Esophagus squamous epithelium (tissue), 5 donors: Measurements from ENCODE around the gene TMEM145. TPM values are rescaled to one million over a fixed set of nuclear protein-coding genes. Genes with fewer than 3 reads are reported as not detected.
A peak's percentile ranks its signal among the peaks of the same experiment; 100 is the strongest.

ENCODE experiments used
- DNase-seq: peaks from one replicate; lab custom pipeline; 2025; lab: John Stamatoyannopoulos, UW
- H3K27ac ChIP-seq, 4 donors: fragments of 200-600 bp; sonication (generic); one replicate each; pipeline ENCODE4 v1.5.1; 2016 to 2019; ENCODE audit warnings: mild to moderate bottlenecking in 1 of 4
- H3K27me3 ChIP-seq, 4 donors: fragments of 200-600 bp; sonication (generic); 1 replicate in 3 of 4; 2 replicates in 1 of 4; pipeline versions ENCODE4 v1.5.1 to v1.6.0; 2017 to 2021; ENCODE audit warnings: antibody characterized with exemption in 1 of 4
- H3K36me3 ChIP-seq, 3 donors: fragments of 200-600 bp; sonication (generic); one replicate each; pipeline ENCODE4 v1.5.1; 2016 to 2019
- H3K4me1 ChIP-seq, 3 donors: fragments of 200-600 bp; sonication (generic); one replicate each; pipeline ENCODE4 v1.5.1; 2017 to 2019
- H3K4me3 ChIP-seq, 4 donors: fragments of 200-600 bp; sonication (generic); 1 replicate in 3 of 4; 2 replicates in 1 of 4; pipeline ENCODE4 v1.5.1; 2016 to 2019; ENCODE audit warnings: mild to moderate bottlenecking in 2 of 4, moderate library complexity in 1 of 4
- H3K9me3 ChIP-seq, 3 donors: fragments of 200-600 bp; sonication (generic); one replicate each; pipeline ENCODE4 v1.5.1; 2016 to 2019
- CTCF ChIP-seq, 6 experiments: fragments of 450-650 bp in 4 of 6; fragments of 200-600 bp in 2 of 6; sonication (generic) in 2 of 6; IDR thresholded peaks; one replicate each; pipeline ENCODE4 v1.5.1; 2016 to 2019; ENCODE audit warnings: antibody characterized with exemption in 6 of 6, mild to moderate bottlenecking in 4 of 6, moderate library complexity in 4 of 6
- POLR2A ChIP-seq, 4 donors: fragments of 450-650 bp; IDR thresholded peaks; one replicate each; pipeline ENCODE4 v1.6.1; 2017; ENCODE audit warnings: antibody characterized with exemption in 4 of 4, mild to moderate bottlenecking in 4 of 4, moderate library complexity in 3 of 4
- WGBS, 2 donors: methylation state at CpG; one replicate each; pipeline ENCODE4 v1.1.5; 2018; 5-methylcytosine and 5-hydroxymethylcytosine counted together
- intact Hi-C: fragments of 100-400 bp; cut with DNase I; formaldehyde crosslinking; loops from one replicate; pipeline ENCODE4 v1.15.0; 2022
- total RNA-seq, 4 donors: library from RNA; depleted of rRNA; stranded (reverse); fragments of >200 nt; gene quantifications; one replicate each; pipeline ENCODE4 v1.1.0, GENCODE V29; 2016
- donor health status: DM: yes; HTN: yes; CAD: no.

Gene TMEM145
- total RNA-seq, 4 donors from 2014 or later = not detected

- no peak for DNase-seq
- H3K4me1 ChIP-seq = peaks cover 34 to 76% (median 53%) of the 10 kb centered on the region in 3 donors
- TF ChIP-seq POLR2A (IDR thresholded peaks at IDR 0.05) (no peak), CTCF (IDR thresholded peaks at IDR 0.05) (no peak)
- no peaks in the 10 kb centered on the region for H3K9me3 ChIP-seq
- H3K27ac ChIP-seq = peak overlapping the region; percentile 90 to 99 (median 96)
- WGBS, 2 donors = 88% methylated on average over 8 to 15 of the region's 35 CpGs
- intact Hi-C loops = no loop called here
- peaks cover 23 to 52% (median 30%) of the 10 kb centered on the region in 3 donors for H3K36me3 ChIP-seq
- no peaks in the 10 kb centered on the region for H3K27me3 ChIP-seq
- no peak overlapping the region for H3K4me3 ChIP-seq
Observed at GRCh38 chr19:42271861-42272534, 41.1 kb upstream of the TMEM145 start.

GRCh38 chr19:42272535-42272897, 40.6 kb upstream of the TMEM145 start:
- Histone ChIP-seq H3K27me3 (no peaks in the 10 kb centered on the region), H3K9me3 (no peaks in the 10 kb centered on the region), H3K4me1 (peaks cover 39 to 78% (median 58%) of the 10 kb centered on the region in 3 donors), H3K27ac (peak overlapping the region in 1 of 4 donors; percentile 97), H3K36me3 (peaks cover 23 to 53% (median 30%) of the 10 kb centered on the region in 3 donors), H3K4me3 (no peak overlapping the region)
- intact Hi-C loops = no loop called here
- WGBS, 2 donors = no CpG with 5 or more reads among the region's 9 CpGs
- TF ChIP-seq CTCF (IDR thresholded peaks at IDR 0.05) (no peak), POLR2A (IDR thresholded peaks at IDR 0.05) (no peak)
- DNase-seq = no peak

DNA sequence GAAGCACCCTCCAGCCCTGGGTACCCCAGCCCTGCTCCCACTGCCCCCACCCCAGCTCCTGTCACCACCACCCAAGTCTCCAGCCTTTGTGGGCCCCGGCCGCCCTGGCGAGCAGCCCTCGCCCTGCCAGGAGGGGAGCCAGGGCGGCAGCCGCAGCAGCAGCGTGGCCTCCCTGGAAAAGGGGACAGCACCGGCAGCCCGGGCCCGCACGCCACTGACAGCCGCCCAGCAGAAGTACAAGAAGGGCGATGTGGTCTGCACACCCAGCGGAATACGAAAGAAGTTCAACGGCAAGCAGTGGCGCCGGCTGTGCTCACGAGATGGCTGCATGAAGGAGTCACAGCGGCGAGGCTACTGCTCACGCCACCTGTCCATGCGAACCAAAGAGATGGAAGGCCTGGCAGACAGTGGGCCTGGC, 40.1 kb upstream of the TMEM145 start:
- H3K4me3 ChIP-seq = no peak overlapping the region
- 94 to 95% methylated on average over 10 to 12 of the region's 23 CpGs for WGBS, 2 donors
- no peaks in the 10 kb centered on the region for H3K9me3 ChIP-seq
- no peak for DNase-seq
- no peaks in the 10 kb centered on the region for H3K27me3 ChIP-seq
- intact Hi-C loops = no loop called here
- H3K36me3 ChIP-seq = peaks cover 23 to 53% (median 30%) of the 10 kb centered on the region in 3 donors
- TF ChIP-seq CTCF (IDR thresholded peaks at IDR 0.05) (no peak), POLR2A (IDR thresholded peaks at IDR 0.05) (no peak)
- no peak overlapping the region for H3K27ac ChIP-seq
- H3K4me1 ChIP-seq = peaks cover 40 to 78% (median 58%) of the 10 kb centered on the region in 3 donors

DNA sequence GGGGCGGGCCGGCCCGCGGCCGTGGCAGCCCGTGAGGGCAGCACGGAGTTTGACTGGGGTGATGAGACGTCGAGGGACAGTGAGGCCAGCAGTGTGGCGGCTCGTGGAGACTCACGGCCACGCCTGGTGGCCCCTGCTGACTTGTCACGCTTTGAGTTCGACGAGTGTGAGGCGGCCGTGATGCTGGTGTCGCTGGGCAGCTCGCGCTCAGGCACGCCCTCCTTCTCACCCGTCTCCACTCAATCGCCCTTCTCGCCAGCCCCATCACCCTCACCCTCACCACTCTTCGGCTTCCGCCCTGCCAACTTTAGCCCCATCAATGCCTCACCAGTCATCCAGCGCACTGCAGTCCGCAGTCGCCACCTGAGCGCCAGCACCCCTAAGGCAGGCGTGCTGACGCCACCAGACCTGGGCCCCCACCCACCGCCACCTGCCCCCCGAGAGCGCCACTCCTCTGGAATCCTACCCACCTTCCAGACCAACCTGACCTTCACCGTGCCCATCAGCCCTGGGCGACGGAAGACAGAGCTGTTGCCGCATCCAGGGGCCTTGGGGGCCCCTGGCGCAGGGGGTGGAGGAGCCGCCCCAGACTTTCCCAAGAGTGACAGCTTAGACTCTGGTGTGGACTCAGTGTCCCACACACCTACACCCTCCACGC, 39.6 kb upstream of the TMEM145 start:
- H3K4me1 ChIP-seq = peaks cover 45 to 83% (median 64%) of the 10 kb centered on the region in 3 donors
- no peaks in the 10 kb centered on the region for H3K27me3 ChIP-seq
- H3K27ac ChIP-seq = no peak overlapping the region
- no peak for DNase-seq
- peaks cover 23 to 53% (median 30%) of the 10 kb centered on the region in 3 donors for H3K36me3 ChIP-seq
- intact Hi-C loops = no loop called here
- no peaks in the 10 kb centered on the region for H3K9me3 ChIP-seq
- WGBS, 2 donors = 89 to 94% methylated on average over 28 to 34 of the region's 43 CpGs
- TF ChIP-seq POLR2A (IDR thresholded peaks at IDR 0.05) (no peak), CTCF (IDR thresholded peaks at IDR 0.05) (no peak)
- no peak overlapping the region for H3K4me3 ChIP-seq

DNA sequence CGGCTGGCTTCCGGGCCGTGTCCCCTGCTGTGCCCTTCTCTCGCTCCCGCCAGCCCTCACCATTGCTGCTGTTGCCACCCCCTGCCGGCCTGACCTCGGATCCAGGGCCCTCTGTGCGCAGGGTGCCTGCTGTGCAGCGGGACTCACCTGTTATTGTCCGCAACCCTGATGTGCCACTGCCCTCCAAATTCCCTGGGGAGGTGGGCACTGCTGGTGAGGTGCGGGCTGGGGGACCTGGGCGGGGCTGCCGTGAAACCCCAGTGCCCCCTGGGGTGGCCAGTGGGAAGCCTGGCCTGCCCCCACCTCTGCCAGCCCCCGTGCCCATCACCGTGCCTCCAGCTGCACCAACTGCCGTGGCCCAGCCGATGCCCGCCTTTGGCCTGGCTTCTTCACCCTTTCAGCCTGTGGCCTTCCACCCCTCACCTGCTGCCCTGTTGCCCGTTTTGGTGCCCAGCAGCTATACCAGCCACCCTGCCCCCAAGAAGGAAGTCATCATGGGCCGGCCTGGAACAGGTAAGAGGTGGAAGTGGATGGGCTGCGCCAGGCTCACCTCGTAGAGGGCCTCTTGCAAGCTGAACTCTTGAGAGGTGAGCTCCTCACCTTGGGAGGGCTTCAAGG, 38.9 kb upstream of the TMEM145 start:
- Histone ChIP-seq H3K9me3 (no peaks in the 10 kb centered on the region), H3K36me3 (peaks cover 23 to 53% (median 30%) of the 10 kb centered on the region in 3 donors), H3K27ac (no peak overlapping the region), H3K4me3 (no peak overlapping the region), H3K27me3 (no peaks in the 10 kb centered on the region), H3K4me1 (peaks cover 51 to 89% (median 70%) of the 10 kb centered on the region in 3 donors)
- TF ChIP-seq POLR2A (IDR thresholded peaks at IDR 0.05) (no peak), CTCF (IDR thresholded peaks at IDR 0.05) (no peak)
- no peak for DNase-seq
- 80 to 92% methylated on average over 7 to 16 of the region's 22 CpGs for WGBS, 2 donors
- intact Hi-C loops = no loop called here
